Stimulated activated CD4-positive, alpha-beta T cell treated with anti-CD3 and anti-CD28 coated beads, Interleukin-1b, Interleukin-23, amount 100 ng/mL, for 4 hours (primary cell): Measurements from ENCODE around the gene MCM8.

Source experiments
- DNase-seq, 2 donors: peaks; one replicate each; pipeline ENCODE4 v3.0.0-alpha.2; 2020; ENCODE audit warnings: low read depth in 2 of 2

MCM8 gene

DNA sequence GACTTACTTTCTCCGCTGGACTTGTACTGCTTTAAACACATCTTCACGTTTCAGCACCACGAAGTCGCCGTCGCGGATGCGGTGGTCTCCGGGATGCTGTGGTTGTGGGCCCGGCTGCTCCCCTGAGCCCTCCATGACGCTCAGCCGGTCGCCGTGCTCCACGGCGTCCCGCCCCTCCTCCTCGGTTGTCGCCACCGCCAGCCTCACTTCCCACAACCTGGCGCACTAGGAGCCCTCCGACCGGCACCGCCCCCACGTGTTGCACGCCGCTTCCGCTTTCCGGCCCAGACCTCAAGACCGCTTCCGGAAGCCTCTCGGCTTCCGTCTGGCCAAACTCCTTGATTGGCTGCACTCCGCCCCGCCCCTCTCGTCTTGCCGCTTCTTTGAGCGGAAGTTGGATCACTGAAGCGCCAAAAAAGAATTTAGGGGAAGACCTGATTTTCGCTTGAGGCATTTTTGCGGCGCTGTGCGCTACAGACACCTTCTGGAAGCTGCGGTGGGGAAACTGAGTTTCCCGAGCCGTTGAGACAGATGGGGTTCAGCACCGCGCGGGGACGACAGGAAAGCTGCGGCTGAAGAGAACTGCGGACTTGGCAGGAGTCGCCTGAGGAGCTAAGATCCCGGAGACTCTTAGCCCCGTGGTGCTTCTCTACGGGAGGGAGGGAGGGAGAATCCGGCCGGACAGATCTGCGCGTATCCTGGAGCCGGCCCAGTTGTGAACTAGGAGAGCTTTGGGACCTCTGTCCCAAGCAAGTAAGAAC lies at the start of gene MCM8, which contains the start of gene TRMT6:
Gene MCM8, plus strand, starts transcription at position 382 of the 761 bp plus-strand sequence. CDS start 1,364 bp downstream, outside the sequence.
Gene TRMT6, minus strand, starts transcription at position 263 of the 761 bp plus-strand sequence. Its CDS starts 128 bp downstream, at position 135.
- DNase-seq = peak; percentile 91 to 94

GRCh38 chr20:5900908-5901307 lies 49.5 kb upstream of the MCM8 start:
- DNase-seq = no peak

DNA sequence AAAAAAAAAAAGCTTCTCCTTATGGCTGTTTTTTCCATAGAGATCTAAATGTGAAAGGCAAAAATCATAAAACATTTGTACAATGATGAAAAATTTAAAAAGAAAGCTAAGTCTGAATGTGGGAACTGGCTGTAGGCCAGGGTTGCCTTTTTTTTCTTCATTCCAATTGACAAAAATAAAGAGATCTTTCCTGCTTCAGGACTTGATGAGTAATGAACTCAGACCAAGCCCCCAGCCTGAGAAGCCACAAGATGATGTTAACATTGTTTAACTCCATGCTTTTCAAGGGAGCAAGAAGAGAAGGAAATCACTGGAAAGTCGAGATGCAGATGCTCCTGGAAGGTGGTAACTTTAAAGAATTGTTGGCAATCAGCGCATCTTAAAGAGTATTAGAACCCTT lies 41.5 kb upstream of the MCM8 start:
- no peak for DNase-seq

DNA sequence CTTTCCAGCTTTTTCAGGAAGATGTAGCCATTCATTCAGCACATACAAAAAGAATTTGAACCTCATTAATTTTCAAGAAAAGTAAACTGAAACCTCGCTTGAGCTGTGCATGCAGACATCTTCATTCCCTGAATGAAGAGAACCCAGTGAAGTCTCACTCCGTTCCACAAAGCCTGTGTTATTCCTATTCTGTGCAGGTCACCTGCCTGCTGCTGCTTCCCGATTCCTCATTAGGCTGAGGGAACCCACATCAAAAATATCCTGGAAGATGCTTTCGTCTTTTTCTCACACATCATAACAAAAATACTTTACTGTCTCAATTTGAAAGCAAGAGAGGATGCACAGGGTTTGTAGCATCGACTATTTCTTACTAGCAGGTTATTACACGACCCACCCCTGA lies 40.3 kb upstream of the MCM8 start:
- DNase-seq = no peak

GRCh38 chr20:5913166-5913565 lies 37.3 kb upstream of the MCM8 start:
- no peak for DNase-seq

DNA sequence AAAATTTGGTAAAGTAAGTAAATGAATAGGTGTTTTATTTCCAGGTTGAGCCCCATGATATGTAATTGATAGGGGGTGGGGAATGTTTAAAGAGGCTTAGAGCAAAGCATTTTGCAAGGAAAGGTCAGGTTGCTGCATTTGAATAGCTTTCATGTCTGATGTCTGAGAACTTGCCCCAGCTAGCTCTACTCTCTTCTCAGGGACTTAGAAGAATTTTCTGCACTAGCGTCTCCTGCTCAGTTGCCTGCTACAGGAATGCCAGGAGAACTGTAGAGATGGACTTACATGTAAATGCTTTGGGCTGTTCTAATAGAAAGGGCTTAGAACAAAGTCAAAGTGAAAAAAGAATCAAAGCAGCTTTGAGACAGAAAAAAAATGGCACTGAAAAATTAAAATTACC lies 35.6 kb upstream of the MCM8 start:
- DNase-seq = no peak

GRCh38 chr20:5918856-5919625 lies 31.4 kb upstream of the MCM8 start:
- no peak for DNase-seq

DNA sequence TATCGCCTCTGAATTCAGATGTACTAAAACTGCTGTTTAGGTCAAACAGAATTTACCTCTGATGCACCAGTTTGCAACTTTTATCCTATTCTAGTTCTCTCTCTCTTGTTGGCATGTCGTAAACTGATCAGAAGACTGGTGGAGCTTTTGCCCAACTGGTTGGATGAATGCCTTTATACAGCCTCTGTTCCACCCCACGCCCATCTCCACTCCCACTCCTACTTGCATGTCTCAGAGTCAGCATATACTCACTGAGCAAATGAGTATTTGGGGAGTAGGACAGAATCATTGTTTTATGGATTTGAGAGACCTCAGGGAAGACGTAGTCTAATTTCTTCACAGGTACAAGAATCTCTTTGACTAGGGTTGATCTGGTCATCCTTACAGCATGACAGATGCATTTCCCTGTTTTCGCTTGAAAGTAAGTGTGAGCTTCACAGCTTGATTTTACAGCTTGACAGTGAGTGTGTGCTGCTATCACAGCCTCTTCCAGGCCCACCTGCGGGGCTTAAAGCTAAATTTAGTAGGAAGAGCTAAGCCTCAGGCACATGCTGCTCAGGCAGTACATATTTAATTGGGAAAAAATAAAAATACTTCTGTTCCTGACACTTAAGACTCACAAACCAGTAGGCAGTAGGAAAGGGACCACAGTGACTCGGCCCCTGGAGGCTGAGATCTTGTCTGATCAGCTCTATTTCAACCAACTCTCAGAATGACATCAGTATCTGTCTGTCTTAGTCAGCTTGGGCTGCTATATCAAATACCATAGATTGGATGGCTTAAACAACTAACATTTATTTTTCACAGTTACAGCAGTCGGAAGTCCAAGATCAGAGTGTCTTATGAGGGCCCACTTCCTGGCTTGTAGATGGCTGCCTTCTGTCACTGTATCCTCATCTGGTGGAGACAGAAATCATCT lies 30.6 kb upstream of the MCM8 start:
- DNase-seq = no peak

GRCh38 chr20:5920581-5920980 lies 29.9 kb upstream of the MCM8 start:
- no peak for DNase-seq

GRCh38 chr20:5923493-5923892 lies 27.0 kb upstream of the MCM8 start:
- no peak for DNase-seq

DNA sequence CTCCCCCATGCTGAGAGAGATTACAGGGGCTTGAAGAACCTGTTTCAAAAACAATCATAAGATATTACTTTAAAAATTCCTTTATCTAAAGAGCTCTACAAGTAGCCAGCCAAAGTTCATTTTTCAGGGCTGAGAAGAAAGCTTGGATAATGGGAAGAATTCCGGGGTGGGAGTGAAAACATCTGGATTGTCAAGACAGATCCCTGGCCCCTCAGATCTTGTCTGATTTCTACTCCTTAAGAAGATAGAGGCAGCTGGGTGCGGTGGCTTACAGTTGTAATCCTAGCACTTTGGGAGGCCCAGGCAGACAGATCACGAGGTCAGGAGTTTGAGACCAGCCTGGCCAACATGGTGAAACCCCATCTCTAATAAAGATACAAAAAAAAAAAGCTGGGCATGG lies 24.9 kb upstream of the MCM8 start:
- DNase-seq = no peak

DNA sequence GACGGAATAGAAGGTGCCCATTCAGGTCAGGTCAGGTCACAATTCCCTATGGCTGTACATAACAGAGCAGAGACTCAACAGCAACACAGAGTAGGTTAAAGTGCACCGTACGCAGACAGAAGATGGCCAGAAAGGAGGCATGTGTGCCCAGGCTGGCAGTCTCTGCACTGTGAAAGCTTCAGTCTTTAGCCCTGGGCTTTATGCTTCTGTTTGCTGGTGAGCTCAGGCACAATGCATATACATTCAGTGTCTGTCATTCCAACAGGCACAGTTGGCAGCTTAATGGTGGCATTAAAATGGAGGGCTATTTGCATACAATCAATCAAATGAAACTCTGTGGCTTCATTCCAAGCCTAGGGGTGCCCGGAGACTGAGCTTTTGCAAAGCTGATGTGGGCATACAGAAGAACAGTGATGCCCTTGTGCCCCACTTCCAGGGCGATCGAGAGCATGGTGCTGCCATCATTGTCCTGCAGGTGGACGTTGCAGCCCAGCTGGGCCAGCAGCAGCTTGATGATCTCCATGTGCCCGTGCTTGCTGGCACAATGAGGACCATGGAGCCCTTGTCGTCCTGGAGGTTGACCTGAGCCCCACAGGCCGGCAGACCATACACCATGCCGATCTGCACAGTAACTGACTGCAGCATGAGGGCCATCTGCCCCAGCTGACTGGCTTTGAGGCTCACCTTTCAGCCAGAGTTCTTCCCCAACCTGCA lies 22.5 kb upstream of the MCM8 start:
- no peak for DNase-seq

DNA sequence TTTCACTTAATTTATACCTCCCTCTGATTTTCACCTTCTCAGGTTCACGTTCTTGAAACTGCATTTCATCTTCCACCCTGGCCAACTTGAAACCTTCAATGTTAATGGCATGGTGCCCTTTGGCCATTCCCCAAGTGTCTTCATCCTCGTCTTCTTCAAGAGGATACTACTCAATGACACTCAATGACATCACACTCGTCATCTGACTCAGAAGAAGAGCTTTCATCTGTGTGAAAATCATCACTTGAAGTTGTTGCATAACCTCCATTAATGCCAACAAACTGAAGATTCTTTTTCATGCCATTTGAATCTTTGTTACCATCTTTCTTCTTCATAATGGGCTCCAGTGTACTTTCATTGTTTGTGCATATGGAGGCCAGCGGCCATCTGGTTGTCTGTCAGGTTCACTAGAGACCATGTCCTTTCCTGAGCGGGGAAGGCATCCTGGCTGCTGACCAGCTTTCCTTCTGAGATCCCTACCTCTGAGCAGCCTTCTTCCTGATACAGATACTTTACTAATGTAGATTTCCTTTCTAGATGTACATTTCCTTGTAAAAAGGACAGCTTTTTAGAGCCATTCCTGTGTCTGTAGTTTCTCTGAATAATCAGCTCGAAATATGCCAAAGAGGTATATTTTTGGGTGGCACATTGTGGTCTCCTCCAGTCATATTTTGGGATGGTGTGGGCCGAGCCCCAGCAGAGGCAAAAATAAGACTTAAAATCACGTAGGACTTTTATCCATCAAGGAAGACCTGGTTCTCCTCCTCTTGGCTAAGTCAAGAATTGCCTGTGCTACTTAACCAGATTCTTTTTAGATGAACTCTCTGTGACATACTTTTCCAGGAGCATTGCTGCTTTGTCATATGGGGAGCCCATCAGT lies 21.4 kb upstream of the MCM8 start:
- DNase-seq = no peak

- DNase-seq = no peak
These were observed 19.0 kb upstream of the MCM8 start for GRCh38 chr20:5931411-5931810.

DNA sequence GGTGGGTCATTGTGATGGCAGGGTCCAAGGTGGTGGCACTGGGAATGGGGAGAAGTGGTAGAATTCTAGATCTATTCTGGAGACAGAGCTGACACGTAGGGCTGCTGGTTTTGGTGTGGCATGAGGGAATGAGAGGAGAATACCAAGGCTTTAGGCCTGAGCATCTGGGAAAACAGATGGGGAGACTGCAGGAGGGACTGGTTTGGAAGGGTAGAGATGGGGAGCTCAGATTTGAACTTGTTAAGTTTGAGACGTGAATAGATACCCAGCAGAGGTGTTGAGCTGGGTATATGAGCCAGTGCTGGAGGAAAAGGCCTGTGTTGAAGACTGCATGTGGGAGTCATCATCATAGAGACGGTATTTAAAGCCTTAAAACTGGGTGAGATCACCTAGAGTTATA lies 17.7 kb upstream of the MCM8 start:
- no peak for DNase-seq

DNA sequence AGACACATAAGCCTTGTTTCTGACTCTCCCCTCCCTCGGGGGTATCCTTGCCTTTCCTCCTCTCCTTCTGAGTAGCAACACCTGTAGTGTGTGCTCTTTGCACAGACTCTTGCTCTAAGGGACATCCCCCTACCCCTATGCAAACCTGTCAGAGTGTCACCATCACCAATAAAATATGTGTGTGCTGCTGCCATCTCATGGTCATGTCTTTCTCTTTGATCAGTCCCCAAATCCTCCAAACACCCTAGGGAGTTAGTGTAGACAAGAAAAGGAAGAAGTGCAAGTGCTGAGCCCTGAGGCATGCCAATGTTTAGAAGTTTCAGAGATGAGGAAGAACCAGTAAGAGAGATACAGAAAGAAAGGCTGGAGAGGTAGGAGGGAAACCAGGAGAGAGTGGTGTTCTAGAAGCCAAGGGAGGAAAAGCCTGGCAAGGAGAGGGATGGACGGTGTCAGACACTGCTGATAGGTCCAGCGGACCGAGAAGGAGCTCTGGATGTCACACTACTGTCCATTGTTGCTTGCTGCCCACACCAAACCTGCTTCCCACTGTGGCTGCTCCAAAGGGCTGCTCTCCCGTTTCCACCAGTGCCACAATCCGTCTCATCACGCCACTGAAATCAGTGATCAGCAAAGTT lies 16.5 kb upstream of the MCM8 start:
- no peak for DNase-seq

- no peak for DNase-seq
These were observed 15.1 kb upstream of the MCM8 start for GRCh38 chr20:5935384-5935783.

GRCh38 chr20:5936238-5936637 lies 14.2 kb upstream of the MCM8 start:
- DNase-seq = no peak

DNA sequence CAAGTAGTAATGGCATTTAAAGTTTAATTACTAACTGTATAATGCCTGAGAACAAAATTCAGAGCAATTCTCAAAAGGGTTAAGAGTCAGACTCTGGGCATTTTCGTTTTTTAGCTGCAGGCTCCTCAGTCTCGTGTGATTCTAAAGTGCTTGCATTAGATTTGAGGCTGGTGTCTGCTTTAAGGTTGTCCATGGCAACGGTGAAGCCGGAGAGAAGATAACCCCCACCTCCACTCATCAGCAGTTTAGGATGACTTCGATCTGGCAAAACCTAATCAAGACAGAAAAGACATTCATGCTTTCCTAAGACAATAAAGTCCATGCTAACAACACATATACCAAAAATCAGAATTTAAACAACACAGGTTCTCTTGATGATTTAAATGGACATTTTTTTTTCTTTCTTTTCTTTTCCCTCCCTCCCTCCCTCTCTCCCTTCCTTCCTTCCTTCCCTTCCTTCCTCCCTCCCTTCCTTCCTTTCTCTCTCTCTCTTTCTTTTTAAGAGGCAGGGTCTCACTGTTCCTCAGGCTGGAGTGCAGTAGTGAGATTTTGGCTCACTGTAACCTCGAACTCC lies 11.9 kb upstream of the MCM8 start:
- no peak for DNase-seq

DNA sequence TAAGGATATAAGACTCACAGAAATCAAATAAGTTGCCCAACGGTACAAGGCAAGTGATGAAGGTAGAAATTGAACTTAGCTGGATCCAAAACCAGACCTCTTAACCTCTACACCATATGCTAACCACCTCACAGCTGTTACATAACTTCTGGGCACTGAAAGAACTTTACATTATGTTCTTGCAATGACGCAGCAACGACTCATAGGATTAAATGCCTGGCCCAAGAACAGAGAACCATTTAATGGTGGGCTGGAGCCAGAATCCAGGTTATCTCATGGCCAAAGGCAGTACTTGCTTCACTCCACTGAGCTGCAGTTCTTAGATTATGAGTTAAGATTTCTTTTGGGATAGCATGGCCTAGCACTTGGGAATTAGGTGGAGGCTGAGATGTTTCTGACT lies 4.5 kb upstream of the MCM8 start:
- DNase-seq = no peak
